ENCODE measurements around the gene MMEL1.

MMEL1 gene

DNA sequence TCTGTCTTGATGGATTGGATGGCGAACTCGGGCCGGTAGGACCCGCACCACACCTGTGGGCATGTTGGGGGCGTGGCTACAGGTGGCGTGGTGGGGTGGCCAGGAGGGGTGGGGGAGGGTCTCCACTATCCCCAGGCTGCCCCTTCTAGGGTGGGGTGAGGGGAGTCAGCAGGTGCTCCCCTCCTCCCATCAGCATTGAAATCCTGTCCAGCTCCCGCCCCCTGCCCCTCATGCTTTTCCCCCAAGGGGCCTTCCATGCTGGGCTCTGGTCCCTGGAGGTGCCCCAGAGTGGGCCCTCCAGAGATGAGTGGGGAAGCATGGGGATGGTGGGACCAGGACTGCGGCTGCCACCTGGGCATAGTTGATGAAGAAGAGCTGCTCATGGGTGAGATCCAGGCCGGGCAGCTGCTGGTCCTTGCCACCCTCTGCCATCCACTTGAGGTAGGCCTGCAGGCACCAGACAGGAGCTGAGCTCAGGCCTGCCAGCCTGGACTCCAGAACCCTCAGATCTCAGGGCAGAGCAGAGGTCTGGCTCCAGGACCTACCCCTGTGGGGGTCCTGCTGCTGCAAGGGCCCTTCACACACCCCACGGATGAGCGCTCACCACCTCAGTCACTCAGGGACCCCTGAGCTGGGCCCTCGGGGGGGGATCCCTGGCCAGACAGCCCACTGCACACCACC, 41.1 kb downstream of the MMEL1 start:
- no peak overlapping the region for H3K27ac ChIP-seq
- TF ChIP-seq CTCF (IDR thresholded peaks at IDR 0.05): no peak
- DNase-seq (ENCODE audit: low spot score): no peak
- no peak overlapping the region for H3K4me3 ChIP-seq

DNA sequence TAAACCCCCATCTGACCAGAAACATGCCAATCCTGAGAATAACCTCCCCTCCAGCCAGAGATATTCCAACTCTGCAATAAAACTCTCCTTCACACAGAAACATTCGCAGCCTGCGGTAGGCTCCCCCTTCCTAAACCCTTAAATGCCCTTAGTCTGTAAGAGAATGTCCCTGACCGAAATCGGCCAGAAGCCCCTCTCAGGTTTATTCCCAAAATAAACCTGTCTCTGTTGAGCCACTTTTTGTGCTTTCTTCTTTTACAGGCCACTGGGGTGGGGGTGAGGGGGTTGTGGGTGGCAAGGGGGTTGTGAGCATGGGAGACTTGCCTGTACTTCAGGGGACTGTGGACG, 41.6 kb downstream of the MMEL1 start:
- TF ChIP-seq CTCF (IDR thresholded peaks at IDR 0.05): no peak
- Histone ChIP-seq H3K4me3 (no peak overlapping the region), H3K27ac (no peak overlapping the region)
- no peak for DNase-seq (ENCODE audit: low spot score)

- Histone ChIP-seq H3K4me3 (no peak overlapping the region), H3K27ac (no peak overlapping the region)
- TF ChIP-seq CTCF (IDR thresholded peaks at IDR 0.05): no peak
- no peak for DNase-seq (ENCODE audit: low spot score)
Measured at GRCh38 chr1:2590233-2591141, 42.3 kb downstream of the MMEL1 start.

- H3K4me3 ChIP-seq: no peak overlapping the region
- no peak for TF ChIP-seq CTCF (IDR thresholded peaks at IDR 0.05)
- no peak for DNase-seq (ENCODE audit: low spot score)
- no peak overlapping the region for H3K27ac ChIP-seq
Measured at GRCh38 chr1:2589431-2590232, 43.2 kb downstream of the MMEL1 start.

DNA sequence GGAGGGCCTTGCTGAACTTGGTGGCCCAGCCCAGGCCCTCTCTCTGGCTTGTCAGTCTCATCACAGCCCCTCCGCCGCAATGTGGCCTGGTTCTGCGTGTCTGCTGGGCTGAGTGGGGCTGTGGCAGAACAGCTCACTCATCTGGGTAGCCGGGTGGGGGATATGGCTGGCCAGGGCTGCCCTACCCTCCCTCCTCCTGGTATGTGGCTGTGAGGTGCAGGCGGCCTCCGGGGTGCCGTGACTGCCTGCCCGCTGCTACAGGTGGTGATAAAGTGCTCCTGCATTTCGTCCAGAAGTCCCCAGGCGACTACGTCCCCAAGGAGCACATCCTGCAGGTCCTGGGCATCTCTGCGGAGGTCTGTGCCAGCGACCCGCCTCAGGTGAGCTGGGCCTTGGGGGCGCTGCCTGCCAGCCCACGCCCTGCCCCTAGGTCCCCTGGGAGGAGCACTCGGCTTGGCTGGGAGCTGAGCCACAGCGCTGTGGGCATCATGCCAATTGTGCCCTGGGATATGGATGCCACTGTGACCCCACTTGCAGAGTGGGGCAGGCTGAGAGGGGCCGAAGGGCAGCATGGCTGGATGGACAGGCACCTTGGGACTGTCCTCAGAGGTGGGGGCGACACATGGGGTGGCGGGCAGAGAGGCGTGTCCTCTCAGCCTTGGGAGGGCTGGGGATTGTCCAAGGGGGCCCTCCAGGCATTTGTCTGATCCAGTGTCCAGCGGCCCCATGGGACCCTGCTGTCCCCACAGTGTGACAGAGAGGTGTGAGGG, 44.0 kb downstream of the MMEL1 start:
- no peak for TF ChIP-seq CTCF (IDR thresholded peaks at IDR 0.05)
- H3K4me3 ChIP-seq: no peak overlapping the region
- no peak overlapping the region for H3K27ac ChIP-seq
- DNase-seq (ENCODE audit: low spot score): no peak

DNA sequence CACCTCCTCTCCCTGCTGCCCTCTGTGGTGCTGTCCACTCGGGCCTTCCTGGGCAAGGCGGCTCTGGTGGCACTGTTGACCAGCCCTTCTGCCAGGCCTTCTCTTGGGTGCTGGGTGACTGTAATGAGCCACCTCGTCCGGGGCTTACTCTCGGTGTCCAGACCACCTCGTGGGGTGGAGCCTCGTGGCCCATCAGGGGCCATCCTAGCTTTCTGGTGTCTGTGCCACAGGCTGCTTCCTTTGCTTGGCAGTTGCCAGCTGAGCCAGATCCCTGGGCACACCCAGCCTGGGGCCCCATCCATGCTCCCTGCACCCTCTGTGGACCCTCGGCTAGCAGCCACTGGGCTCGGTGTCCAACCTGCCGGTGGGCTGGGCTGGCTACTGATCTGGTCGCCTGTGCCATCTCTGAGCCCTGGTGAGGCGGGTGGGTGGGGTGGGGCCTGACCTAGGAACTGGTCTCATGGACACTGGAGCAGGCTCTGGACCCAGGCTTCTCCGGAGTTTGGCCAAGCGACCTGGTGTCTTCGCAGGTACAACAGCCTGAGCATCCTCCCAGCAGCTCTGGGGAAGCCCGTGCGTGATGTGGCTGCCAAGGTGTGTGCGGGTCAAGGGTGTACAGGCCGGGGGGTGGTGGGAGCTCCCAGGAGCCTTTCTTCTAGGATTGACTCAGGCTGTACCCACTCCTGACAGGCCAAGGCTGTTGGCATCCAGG, 44.8 kb downstream of the MMEL1 start:
- no peak for TF ChIP-seq CTCF (IDR thresholded peaks at IDR 0.05)
- Histone ChIP-seq H3K27ac (no peak overlapping the region), H3K4me3 (peak overlapping the region; percentile 95)
- no peak for DNase-seq (ENCODE audit: low spot score)

Measured in coronary artery (tissue), 2 donors.